ENCODE results near the gene MYT1.

Gene MYT1

GRCh38 chr20:64154590-64155257 is 9.5 kb upstream of the MYT1 start:
- DNase-seq (ENCODE audit: insufficient read length, low spot score) (no peak), FAIRE-seq (no peak)
- no peak for TF ChIP-seq POLR2A (IDR thresholded peaks at IDR 0.05; ENCODE audit: low read depth, low read length)

- DNase-seq (ENCODE audit: insufficient read length, low spot score) = no peak
- TF ChIP-seq POLR2A (IDR thresholded peaks at IDR 0.05; ENCODE audit: low read depth, low read length) = no peak
- FAIRE-seq = no peak
Measured at GRCh38 chr20:64155258-64156135, 8.8 kb upstream of the MYT1 start.

- FAIRE-seq = no peak
- no peak for DNase-seq (ENCODE audit: insufficient read length, low spot score)
- TF ChIP-seq POLR2A (IDR thresholded peaks at IDR 0.05; ENCODE audit: low read depth, low read length) = no peak
Measured at GRCh38 chr20:64156136-64156885, 7.9 kb upstream of the MYT1 start.

GRCh38 chr20:64156886-64157875 is 7.1 kb upstream of the MYT1 start:
- FAIRE-seq (no peak), DNase-seq (ENCODE audit: insufficient read length, low spot score) (no peak)
- TF ChIP-seq POLR2A (IDR thresholded peaks at IDR 0.05; ENCODE audit: low read depth, low read length) = no peak

DNA sequence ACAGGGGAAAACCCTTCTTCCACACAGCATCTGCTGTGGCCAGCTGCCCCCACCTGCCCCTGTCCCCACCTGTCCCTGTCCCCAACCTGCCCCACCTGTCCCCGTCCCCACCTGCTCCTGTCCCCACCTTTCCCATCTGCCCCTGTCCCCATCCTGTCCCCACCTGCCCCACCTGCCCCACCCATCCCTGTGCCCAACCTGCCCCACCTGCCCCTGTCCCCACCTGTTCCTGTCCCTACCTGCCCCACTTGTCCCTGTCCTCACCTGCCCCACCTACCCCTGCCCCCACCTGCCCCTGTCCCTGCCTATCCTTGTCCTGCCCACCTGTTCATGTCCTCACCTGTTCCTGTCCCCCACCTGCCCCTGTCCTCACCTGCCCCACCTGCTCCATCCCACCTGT is 6.4 kb upstream of the MYT1 start:
- FAIRE-seq (no peak), DNase-seq (ENCODE audit: insufficient read length, low spot score) (no peak)
- TF ChIP-seq POLR2A (IDR thresholded peaks at IDR 0.05; ENCODE audit: low read depth, low read length) = no peak

DNA sequence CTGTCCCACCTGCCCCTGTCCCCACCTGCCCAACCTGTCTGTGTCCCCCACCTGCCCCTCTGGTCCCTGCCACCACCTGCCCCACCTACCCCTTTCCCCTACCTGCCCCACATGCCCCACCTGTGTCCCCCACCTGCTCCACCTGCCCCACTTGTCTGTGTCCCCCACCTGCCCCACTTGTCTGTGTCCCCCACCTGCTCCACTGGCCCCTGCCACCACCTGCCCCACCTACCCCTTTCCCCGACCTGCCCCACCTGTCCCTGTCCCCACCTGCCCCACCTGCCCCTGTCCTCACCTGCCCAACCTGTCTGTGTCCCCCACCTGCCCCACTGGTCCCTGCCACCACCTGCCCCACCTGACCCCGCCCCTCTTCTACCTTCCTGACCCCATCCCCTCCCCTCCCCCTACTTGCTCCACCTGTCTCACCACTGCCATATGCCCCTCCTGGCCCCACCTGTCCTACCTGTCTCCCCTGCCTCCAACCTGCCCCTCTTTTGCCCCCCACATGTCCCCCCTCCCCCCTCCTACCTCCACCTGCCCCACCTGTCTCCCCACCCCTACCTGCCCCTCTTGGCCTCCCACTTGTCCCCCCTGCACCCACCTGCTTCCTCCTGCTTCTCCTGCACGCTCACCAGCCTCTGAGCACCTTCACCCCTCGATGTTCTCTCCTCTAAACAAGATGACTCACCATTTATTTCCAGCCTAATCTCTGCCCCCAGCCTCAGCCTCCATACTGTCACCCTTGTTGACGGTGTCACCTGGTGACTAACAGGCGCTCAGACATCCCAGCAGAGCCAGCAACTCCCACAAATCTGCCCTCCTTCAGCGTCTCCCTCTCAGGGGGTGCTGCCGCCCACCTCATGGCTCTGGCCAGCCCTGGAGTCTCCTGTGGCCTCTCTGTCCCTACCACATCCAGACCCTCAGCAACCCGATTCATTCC is 5.6 kb upstream of the MYT1 start:
- no peak for FAIRE-seq

GRCh38 chr20:64159286-64159680 is 5.0 kb upstream of the MYT1 start:
- no peak for TF ChIP-seq POLR2A (IDR thresholded peaks at IDR 0.05; ENCODE audit: low read depth, low read length)
- DNase-seq (ENCODE audit: insufficient read length, low spot score) (no peak), FAIRE-seq (no peak)

More for the DNA sequence above, 5.6 kb upstream of the MYT1 start:
- no peak for DNase-seq (ENCODE audit: insufficient read length, low spot score)
- TF ChIP-seq POLR2A (IDR thresholded peaks at IDR 0.05; ENCODE audit: low read depth, low read length) = no peak

DNA sequence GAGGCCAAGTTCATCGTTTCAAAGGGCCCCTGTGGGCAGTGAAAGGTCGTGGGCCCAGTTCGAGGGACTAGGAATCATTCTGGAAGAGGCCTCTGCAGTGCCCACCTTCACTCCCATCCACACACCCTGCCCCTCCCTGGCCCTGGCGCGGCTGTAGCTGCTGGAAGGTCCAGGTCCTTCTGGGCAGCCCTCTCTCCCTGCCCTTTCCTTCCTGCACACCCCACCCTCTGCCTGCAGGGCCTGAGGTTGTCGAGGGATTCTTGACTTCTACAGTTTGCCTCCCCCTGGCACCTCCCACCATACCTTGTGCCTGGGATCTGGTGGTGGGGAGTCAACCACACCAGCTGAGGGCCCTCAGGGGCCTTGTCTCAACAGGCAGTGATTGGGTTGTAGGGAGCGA is 4.5 kb upstream of the MYT1 start:
- DNase-seq (ENCODE audit: insufficient read length, low spot score) (no peak), FAIRE-seq (no peak)
- TF ChIP-seq POLR2A (IDR thresholded peaks at IDR 0.05; ENCODE audit: low read depth, low read length) = no peak

DNA sequence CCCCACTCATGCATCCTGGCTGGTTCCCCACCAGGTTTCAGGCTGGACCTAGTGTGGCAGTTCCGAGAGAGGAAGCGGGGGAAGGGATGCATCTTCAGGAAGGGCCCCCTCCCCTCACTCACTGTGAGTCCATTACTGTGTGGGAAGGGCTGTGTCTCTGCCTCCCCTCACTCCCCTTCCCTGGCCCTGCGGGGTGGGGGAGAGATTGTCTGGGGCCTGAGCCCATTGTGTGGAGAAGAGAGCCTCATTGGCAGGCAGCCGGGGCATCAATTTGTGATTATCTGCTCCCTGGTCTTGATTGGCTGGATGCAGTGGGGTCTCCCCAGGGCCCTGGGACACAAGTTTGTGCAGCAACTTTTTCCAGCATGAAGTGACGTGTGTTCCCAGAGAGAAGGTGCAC is 4.1 kb upstream of the MYT1 start:
- FAIRE-seq = no peak
- TF ChIP-seq POLR2A (IDR thresholded peaks at IDR 0.05; ENCODE audit: low read depth, low read length) = no peak
- no peak for DNase-seq (ENCODE audit: insufficient read length, low spot score)

DNA sequence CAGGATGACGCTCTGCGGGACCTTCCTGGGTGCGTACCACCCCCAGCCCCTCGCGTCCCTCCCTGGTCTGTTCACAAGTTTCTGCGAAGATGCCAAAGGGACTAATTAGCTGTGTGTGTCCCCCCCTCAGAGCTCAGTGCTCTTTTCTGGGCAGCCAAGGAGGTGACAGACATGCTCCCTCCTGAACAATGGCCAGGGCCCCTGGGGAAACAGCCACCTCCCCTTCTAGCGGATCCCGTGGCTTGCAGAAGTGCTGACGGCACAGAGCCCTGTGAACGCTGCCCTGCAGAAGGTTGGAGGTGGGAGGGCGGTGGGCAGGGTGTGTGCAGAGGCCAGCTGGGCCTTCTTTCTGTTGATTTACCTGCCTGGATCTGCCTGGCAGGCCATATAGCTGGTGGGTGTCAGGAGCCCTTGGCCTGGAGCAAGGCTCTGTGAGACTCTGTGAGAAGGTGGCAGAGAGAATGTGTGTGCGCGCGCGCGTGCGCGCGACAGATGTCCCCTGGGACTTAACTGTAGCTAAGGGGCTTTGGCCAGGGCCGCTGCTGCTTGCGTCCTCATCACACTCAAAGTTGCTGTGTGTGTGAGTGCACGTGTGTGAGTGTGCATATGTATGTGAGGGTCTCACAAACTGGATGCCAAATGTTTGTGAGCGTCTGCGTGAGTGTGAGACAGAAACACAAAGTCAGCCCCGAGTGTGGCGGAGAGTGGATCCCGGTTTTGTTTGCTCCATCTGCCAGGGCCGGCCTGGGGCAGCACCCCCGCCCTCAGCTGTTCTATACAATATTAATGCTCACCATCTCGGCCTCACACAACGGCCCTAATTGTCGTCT is 3.5 kb upstream of the MYT1 start:
- no peak for TF ChIP-seq POLR2A (IDR thresholded peaks at IDR 0.05; ENCODE audit: low read depth, low read length)
- FAIRE-seq (no peak), DNase-seq (ENCODE audit: insufficient read length, low spot score) (no peak)

Data from H54 (cell line).